Neural crest cell (in vitro differentiated cells): ENCODE results near the gene ADAMTS18. TPM values are rescaled to one million over a fixed set of nuclear protein-coding genes. Genes with fewer than 3 reads are reported as not detected.

Experiments used
- DNase-seq: peaks from one replicate; pipeline ENCODE4 v3.0.0; 2021; ENCODE audit warnings: low read depth, mixed read lengths, low spot score
- H3K27ac Mint-ChIP-seq: one replicate; pipeline ENCODE4 v1.8.0; 2021; ENCODE audit warnings: mild to moderate bottlenecking, mixed read lengths; ENCODE audit not compliant: unreplicated experiment
- H3K27me3 Mint-ChIP-seq: 2 replicates; pipeline ENCODE4 v1.8.0; 2021; ENCODE audit warnings: low read depth, mild to moderate bottlenecking, mixed read lengths
- H3K36me3 Mint-ChIP-seq: 2 replicates; pipeline ENCODE4 v1.8.0; 2021; ENCODE audit warnings: low read depth, mild to moderate bottlenecking, mixed read lengths
- H3K4me1 Mint-ChIP-seq: 2 replicates; pipeline ENCODE4 v1.8.0; 2021; ENCODE audit warnings: mixed read lengths
- H3K4me3 Mint-ChIP-seq: one replicate; pipeline ENCODE4 v1.8.0; 2021; ENCODE audit warnings: mild to moderate bottlenecking, mixed read lengths
- H3K9me3 Mint-ChIP-seq: 2 replicates; pipeline ENCODE4 v1.8.0; 2021; ENCODE audit warnings: mixed read lengths
- CTCF ChIP-seq: fragments of 200-600 bp; sonication (generic); conservative IDR thresholded peaks from 2 replicates; pipeline ENCODE4 v1.5.0; 2021; ENCODE audit warnings: antibody characterized with exemption, mild to moderate bottlenecking
- total RNA-seq: library from RNA; stranded (reverse); gene quantifications from 2 replicates; pipeline ENCODE4 v1.2.1, GENCODE V29; 2021

ADAMTS18 gene
- total RNA-seq, 1 donor from 2014 or later = 0.12 TPM

GRCh38 chr16:77359065-77359502 lies 75.8 kb downstream of the ADAMTS18 start:
- peaks cover 16% of the 10 kb centered on the region for H3K4me1 Mint-ChIP-seq
- no peak overlapping the region for H3K27ac Mint-ChIP-seq
- H3K9me3 Mint-ChIP-seq = no peaks in the 10 kb centered on the region
- H3K27me3 Mint-ChIP-seq = no peaks in the 10 kb centered on the region
- no peak overlapping the region for H3K4me3 Mint-ChIP-seq
- TF ChIP-seq CTCF = no peak
- DNase-seq = no peak
- H3K36me3 Mint-ChIP-seq = no peaks in the 10 kb centered on the region

GRCh38 chr16:77353587-77354263 lies 81.1 kb downstream of the ADAMTS18 start:
- H3K4me3 Mint-ChIP-seq = no peak overlapping the region
- no peak for TF ChIP-seq CTCF
- H3K27me3 Mint-ChIP-seq = no peaks in the 10 kb centered on the region
- H3K9me3 Mint-ChIP-seq = no peaks in the 10 kb centered on the region
- no peaks in the 10 kb centered on the region for H3K36me3 Mint-ChIP-seq
- H3K4me1 Mint-ChIP-seq = peaks cover 8% of the 10 kb centered on the region
- H3K27ac Mint-ChIP-seq = no peak overlapping the region
- DNase-seq = no peak

- no peak for DNase-seq
- Mint-ChIP-seq H3K9me3 (peaks cover 2% of the 10 kb centered on the region), H3K4me1 (no peaks in the 10 kb centered on the region), H3K27me3 (peaks cover 2% of the 10 kb centered on the region), H3K36me3 (no peaks in the 10 kb centered on the region), H3K4me3 (no peak overlapping the region), H3K27ac (no peak overlapping the region)
- no peak for TF ChIP-seq CTCF
Measured at GRCh38 chr16:77344341-77344740, 90.5 kb downstream of the ADAMTS18 start.

- Mint-ChIP-seq H3K4me3 (no peak overlapping the region), H3K27me3 (no peaks in the 10 kb centered on the region), H3K27ac (no peak overlapping the region), H3K4me1 (peaks cover 17% of the 10 kb centered on the region), H3K9me3 (no peaks in the 10 kb centered on the region), H3K36me3 (no peaks in the 10 kb centered on the region)
- no peak for TF ChIP-seq CTCF
- DNase-seq = no peak
Measured at GRCh38 chr16:77336637-77337036, 98.2 kb downstream of the ADAMTS18 start.

- H3K4me1 Mint-ChIP-seq = peaks cover 18% of the 10 kb centered on the region
- no peaks in the 10 kb centered on the region for H3K36me3 Mint-ChIP-seq
- no peak for DNase-seq
- TF ChIP-seq CTCF = no peak
- no peaks in the 10 kb centered on the region for H3K27me3 Mint-ChIP-seq
- H3K27ac Mint-ChIP-seq = no peak overlapping the region
- no peak overlapping the region for H3K4me3 Mint-ChIP-seq
- H3K9me3 Mint-ChIP-seq = no peaks in the 10 kb centered on the region
Measured at GRCh38 chr16:77335652-77336234, 99.1 kb downstream of the ADAMTS18 start.
